ENCODE results near the gene PFKP.
"Not testable (repeated sequence)": the region's sequence is repeated elsewhere in the genome, so short reads cannot be mapped to it uniquely, and the experiment has no call there.

Gene PFKP

GRCh38 chr10:3046981-3047547 lies 20.3 kb upstream of the PFKP start:
- DNase-seq (ENCODE audit: low read depth) = no peak

GRCh38 chr10:3047596-3047995 lies 19.8 kb upstream of the PFKP start:
- no peak for DNase-seq (ENCODE audit: low read depth)

GRCh38 chr10:3048119-3049019 lies 19.0 kb upstream of the PFKP start:
- DNase-seq (ENCODE audit: low read depth) = no peak

DNA sequence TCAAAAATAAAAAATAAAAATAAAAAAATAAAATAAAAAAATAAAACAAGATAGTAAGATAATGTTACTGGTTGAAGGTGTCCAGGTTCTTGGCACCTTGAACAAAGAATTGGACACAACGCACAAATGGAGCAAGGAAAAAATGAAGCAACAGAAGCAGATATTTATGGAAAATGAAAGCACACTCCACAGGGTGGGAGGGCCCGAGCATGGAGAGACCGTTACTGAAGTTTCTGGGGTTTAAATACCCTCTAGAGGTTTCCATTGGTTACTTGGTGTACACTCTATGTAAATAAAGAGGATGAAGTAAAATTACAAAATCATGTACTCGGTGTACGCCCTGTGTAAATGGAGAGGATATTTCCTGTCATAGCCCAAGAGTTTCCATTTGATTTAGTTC lies 15.7 kb upstream of the PFKP start:
- no peak for DNase-seq (ENCODE audit: low read depth)

DNA sequence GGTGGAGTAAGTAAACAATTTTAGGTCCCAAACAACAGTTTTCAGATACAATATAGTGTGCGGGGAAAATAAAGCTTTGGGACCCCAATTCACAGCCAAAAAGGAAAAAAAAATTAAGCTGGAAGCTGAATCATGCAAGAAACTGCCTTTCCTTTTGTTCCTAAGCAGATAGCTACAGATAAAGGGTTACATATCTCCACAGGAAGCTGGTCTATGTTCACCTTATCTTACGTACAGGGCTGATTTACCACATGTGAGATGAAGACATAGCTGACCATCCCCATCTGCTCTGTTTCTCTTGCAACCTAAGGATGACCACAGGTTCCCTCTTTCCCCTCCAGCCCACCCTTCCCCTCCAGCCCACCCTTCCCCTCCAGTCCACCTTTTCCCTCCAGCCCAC lies 14.2 kb upstream of the PFKP start:
- DNase-seq (ENCODE audit: low read depth) = no peak

DNA sequence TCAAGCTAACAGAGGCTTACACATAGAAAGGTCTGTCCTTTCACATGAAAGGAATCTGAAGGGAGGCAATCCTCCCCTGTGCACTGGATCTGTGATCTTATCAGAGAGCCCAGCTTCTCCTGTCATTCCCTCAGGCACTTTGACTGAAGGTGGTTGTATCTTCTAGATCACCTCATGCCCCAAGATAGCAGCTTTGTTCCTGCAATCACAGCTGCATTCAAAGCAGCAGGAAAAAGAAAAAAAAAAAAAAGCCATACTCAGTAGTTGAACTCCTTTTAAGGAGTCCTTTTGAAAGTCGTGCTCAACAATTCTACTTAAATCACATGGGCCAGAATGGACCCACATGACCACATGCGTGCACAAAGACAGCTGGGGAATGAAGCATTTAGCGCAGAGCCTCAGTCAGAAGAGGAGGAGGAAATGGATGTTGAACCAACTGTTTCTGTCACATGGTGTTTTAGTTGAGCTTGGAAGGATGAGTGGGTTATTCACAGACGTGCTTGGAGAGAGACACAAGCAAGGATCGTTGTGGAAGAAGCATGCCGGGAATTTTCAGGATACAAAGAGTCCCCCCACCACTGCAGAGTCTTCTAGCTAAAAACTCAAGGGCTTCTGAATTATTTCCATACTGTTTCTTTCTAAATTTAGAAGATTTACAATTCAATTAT lies 13.0 kb upstream of the PFKP start:
- DNase-seq (ENCODE audit: low read depth) = no peak

DNA sequence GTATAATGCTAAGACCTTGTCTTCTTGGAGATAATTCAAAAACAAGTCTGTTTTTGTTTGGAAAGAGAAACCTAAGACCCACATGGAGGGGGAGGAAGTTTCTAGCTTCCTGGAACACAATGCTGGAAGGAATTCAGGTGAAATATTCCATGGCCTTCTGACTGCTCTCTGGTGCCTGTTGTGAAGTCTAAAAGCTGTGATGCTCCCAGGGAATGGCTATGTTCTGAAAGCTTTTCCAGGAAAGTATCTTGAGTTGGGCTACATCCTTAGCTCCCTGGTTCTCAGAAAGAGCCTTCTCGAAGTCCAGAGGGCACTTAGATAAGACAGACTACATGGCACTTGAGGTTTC lies 12.5 kb upstream of the PFKP start:
- no peak for DNase-seq (ENCODE audit: low read depth)

- no peak for DNase-seq (ENCODE audit: low read depth)
Observed at GRCh38 chr10:3056280-3057037, 10.9 kb upstream of the PFKP start.

- no peak for DNase-seq (ENCODE audit: low read depth)
Observed at GRCh38 chr10:3057946-3058345, 9.4 kb upstream of the PFKP start.

DNA sequence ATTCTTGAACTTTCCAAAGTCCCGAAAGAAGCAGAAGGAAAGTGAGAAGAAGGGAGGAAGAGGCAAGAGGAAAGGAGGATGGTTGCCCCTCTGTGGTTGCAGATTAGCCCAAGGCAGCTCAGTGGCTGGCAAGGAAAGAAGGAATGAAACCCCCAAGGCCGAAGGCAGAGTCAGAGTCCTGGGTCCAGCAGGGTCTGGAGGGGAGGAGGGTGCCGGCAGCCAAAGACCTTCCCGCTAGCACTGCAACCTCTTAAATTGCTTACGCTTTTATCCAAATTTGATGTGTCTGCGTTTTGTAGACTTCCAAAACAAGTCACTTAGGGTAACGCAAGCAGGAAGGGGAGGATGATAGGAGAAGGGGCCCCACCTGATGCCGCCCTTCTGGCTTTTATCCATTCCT lies 7.4 kb upstream of the PFKP start:
- DNase-seq (ENCODE audit: low read depth) = no peak

DNA sequence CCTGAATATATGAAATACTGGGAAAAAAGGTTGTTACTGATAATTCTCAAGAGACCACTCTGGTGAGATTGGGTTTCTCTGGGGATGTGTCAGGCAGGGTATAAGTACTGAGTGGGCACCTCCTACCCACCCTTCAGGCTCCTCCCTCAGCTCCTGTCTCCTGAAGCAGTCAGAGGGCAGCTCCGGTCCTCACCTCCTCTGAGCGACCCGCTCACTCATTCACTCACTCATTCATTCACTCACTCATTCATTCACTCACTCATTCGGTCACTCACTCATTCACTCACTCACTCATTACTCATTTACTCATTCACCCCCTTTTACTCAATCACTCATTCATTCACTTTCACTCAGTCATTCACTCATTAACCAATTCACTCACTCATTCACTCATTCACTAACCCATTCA lies 6.9 kb upstream of the PFKP start:
- DNase-seq (ENCODE audit: low read depth) = no peak

DNA sequence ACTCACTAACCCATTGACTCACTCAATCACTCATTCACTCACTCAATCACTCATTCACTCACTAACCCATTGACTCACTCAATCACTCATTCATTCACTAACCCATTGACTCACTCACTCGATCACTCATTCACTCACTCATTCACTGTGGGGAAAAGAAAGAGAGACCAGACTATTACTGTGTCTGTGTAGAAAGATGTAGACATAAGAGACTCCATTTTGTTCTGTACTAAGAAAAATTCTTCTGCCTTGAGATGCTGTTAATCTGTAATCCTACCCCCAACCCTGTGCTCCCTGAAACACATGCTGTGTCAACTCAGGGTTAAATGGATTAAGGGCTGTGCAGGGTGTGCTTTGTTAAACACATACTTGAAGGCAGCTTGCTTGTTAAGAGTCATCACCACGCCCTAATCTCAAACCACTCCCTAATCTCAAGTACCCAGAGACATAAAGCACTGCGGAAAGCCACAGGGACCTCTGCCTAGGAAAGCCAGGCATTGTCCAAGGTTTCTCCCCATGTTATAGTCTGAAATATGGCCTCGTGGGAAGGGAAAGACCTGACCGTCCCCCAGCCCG lies 5.9 kb upstream of the PFKP start:
- not testable (repeated sequence) for DNase-seq (ENCODE audit: low read depth)

DNA sequence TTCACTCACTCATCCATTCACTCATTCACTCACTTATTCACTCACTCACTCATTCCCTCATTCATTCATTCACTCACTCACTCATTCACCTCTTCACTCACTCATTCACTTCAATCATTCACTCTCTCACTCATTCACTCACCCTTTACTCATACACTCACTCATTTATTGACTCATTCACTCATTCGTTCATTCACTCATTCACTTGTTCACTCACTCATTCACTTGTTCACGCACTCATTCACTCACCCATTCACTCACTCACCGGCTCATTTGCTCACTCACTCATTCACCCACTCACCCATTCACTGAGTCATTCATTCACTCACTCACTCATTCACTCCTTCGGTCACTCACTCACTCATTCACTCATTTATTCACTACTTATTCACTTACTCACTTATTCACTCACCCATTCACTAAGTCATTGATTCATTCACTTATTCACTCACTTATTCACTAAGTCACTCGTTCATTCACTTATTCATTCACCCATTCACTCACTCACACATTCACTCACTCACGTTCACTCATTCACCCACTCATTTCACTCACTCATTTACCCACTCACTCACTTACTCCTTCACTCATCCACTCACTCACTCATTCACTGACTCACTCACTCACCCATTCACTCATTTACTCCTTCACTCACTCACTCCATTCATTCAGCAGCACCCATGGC lies 4.7 kb upstream of the PFKP start:
- no peak for DNase-seq (ENCODE audit: low read depth)

- DNase-seq (ENCODE audit: low read depth) = no peak
Observed at GRCh38 chr10:3064423-3064822, 2.9 kb upstream of the PFKP start.

- DNase-seq (ENCODE audit: low read depth) = no peak
Observed at GRCh38 chr10:3065622-3066021, 1.7 kb upstream of the PFKP start.

DNA sequence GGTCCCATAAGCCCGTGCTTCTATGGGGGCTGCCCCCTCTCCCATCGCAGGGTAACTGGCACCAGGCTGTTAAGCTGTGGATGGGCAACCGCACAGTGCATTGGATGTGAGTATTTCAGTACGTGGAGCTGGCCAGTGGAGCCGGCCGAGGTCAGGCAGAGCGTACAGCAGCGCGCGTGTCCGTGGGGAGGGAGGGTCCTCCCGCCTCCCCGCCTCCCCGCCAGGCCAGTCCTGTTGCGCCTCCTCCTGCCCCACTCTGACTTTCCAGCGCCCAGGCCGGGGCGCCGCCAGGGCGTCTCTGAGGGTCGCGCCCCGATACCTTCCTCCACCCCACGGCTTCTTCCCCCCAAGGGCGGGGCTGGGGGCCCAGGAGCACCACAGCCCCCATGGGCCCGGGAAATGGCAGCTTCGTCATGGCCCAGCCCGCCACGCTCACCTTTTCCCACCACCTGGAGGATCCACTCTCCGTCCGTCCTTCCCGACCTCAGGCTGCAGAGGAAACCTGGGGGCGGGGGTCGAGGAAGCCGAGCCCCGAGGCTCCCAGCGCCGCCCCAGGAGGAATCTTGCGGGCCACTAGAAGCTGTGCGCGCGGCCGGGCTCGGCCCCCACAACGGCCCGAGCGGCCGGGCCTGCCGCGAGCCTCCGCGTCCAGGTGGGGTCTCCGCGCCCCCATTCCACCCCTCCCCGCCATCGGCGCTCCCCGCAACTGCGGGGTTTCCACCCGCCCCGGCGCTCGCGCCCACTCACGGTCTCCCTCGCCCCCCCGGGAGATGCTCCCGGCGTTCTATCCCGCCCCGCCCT lies 831 bp upstream of the PFKP start:
- no peak for DNase-seq (ENCODE audit: low read depth)

DNA sequence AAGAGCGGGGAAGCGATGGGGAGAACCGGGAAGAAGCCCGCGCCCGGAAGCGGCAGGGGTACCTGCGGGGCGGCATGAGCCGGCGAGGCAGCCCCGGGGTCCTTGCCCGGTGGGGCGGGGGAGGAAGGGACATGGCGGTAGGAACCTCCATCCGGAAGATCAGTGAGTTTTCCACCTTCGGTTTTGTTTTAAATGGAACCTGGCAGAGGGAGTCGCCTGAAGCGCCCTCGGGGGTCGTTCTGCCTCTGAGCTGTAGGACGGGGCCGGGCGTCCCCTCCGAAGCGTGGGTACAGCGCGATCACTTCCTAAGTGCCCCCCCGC lies 471 bp downstream of the PFKP start:
- no peak for DNase-seq (ENCODE audit: low read depth)

DNA sequence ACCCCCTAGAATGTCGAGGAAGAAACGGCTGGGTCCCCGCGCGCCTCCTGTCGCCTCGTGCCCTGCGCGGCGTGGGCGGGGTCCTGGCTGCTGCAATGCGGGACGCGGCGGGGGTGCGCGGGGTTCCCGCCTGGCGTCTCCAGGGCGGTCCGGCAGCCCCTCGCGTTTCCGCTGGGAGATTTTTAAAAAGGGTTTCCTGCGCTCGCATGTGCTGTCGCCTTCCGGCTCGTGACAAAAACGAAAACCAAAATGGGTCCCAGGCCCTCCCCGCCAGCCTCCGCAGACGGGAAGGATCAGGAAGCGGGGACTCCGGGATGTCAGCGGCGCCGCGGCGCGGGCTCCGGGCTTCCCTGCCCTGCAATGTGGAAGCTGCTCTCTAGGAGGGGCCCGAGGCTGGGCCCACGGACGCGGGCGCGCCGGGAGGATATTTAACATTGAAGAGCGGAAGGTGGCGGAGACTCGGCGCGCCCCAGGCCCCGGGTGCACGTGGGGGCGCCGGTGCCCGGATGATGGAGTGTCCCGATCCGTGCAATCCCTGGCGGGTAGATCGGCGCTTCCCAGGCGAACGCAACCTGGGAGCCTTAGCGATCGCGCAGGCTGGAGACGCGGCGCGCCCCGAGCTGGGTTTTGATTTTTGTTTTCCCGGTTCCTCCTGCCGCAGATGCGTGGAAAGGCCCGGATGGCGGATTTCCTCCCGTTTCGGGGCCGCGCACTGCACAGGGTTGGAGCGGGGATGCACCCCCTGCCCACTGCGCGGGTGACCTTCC lies 1.0 kb downstream of the PFKP start:
- DNase-seq (ENCODE audit: low read depth) = peak; percentile 43

DNA sequence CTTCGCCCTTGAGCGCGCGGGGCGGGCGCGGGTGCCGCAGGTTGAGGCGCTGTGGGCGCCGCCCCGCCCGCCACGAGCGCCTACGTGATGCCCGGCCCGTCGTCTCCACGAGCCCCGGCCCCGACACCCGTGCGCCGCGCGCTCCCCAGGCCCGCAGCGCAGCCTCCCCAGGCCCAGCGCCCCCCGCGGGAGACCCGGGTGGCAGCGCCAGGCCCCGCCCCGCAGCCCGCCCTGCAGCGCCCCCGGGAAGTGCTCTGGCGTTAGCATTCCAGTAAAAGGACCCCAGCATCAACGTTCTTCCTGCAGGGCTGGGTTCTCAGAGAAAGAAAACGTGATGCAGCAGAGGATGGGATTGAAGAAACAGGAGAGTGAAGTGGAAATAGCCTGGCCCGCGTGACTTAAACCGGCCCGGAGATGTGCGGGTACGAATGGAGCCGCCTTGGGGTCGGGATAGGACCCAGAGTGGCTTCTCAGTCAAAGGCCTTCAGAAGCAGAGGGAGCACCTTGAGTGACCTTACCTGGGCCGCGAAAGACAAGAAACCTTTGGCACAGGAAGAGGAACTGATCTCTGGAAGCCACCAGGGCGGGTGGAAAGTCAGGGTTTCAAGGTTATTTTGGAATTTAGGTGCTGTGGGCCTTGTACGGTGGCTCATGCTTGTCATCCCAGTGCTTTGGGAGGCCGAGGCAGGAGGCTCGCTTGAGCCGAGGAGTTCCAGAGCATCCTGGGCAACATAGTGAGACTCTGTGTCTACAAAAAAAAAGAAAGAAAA lies 1.8 kb downstream of the PFKP start:
- DNase-seq (ENCODE audit: low read depth) = no peak

Data from activated gamma-delta T cell treated with anti-CD3 and anti-CD28 coated beads, Interleukin-2, amount 50 U/mL, for 16 hours (primary cell).